ENCODE data around the gene METTL1. TPM values are rescaled to one million over a fixed set of nuclear protein-coding genes. Genes with fewer than 3 reads are reported as not detected.

The METTL1 gene
- total and polyA plus RNA-seq, 9 of the 15 experiments (the other 6 are each of a cell fraction or from before 2014, with no cell fraction given) = 12.6 to 65.9 (median 39.2) TPM

GRCh38 chr12:57724003-57724935 is 47.6 kb downstream of the METTL1 start:
- FAIRE-seq (no peak), ATAC-seq (no peak), DNase-seq (ENCODE audit: extremely low read depth in 1 of 4, low spot score in 3 of 4) (no peak)
- Histone ChIP-seq H2AFZ (ENCODE audit: low read depth, low read length) (no peak overlapping the region), H3K27ac (ENCODE audit: extremely low read depth, low read depth, low read length) (no peak overlapping the region), H3K9me3 (replicated peaks; ENCODE audit: control insufficient read depth, insufficient read depth, low read depth, low read length) (no peaks in the 10 kb centered on the region; the same call in 1 of the 2 replicates), H3K4me2 (ENCODE audit: insufficient read depth, low read length) (no peak overlapping the region), H3K4me3 (no peak overlapping the region), H3K9ac (ENCODE audit: insufficient read depth in 1 of 2, low read depth in 2 of 2, low read length in 2 of 2) (no peak overlapping the region; a peak in 1 of 4 replicates), H3K36me3 (ENCODE audit: control insufficient read depth, insufficient read depth, low read length) (peaks cover 18% of the 10 kb centered on the region; the same call in 2 of the 3 replicates), H3K79me2 (ENCODE audit: control insufficient read depth, insufficient read depth, low read length) (no peaks in the 10 kb centered on the region), H3K9me1 (ENCODE audit: control insufficient read depth, insufficient read depth, low read length) (no peaks in the 10 kb centered on the region), H3K27me3 (ENCODE audit: control insufficient read depth in 2 of 2, insufficient read depth in 2 of 2, low read length in 2 of 2) (peaks cover 2 to 4% of the 10 kb centered on the region in 2 experiments; a peak in 4 of 5 replicates), H4K20me1 (replicated peaks; ENCODE audit: control insufficient read depth, insufficient read depth, low read length) (no peaks in the 10 kb centered on the region; the same call in 1 of the 2 replicates), H3K4me1 (replicated peaks in 1 of 2; ENCODE audit: control insufficient read depth in 2 of 2, insufficient read depth in 2 of 2, low read length in 2 of 2) (peaks cover 0 to 20% of the 10 kb centered on the region in 2 experiments; a peak in 2 of 5 replicates)
- ChIA-PET POLR2A (interaction anchor here (0.7 to 1.9 kb wide), 5 partner anchors 11 to 158 kb away, joined by 3 to 5 read pairs (median 3); partner anchors contain the start of gene OS9), CTCF (ENCODE audit: low intra/inter-chr PET ratio) (no interaction called here)
- in situ Hi-C loops (cut with MboI) (no loop called here), intact Hi-C loops (cut with micrococcal nuclease) (no loop called here)
- 23% methylated on average over 12 of the region's 12 CpGs for WGBS (ENCODE audit: insufficient coverage, low coverage, missing lambda C conversion rate)
- TF ChIP-seq KDM1A (IDR thresholded peaks at IDR 0.05) (no peak), TAF7 (tag; IDR thresholded peaks at IDR 0.05) (no peak), ZNF584 (CRISPR knock-in tag; IDR thresholded peaks at IDR 0.05; ENCODE audit: low read depth) (no peak), RBM14 (IDR thresholded peaks at IDR 0.05; ENCODE audit: borderline replicate concordance, insufficient read depth, low read depth, low read length) (no peak), TSC22D4 (tag; IDR thresholded peaks at IDR 0.05) (no peak), HDAC2 (IDR thresholded peaks at IDR 0.05) (no peak), SFPQ (IDR thresholded peaks at IDR 0.05; ENCODE audit: low read depth, low read length) (no peak)
- no TSS peak for BruUV-seq (replicated peaks)

All from K562 (cell line).